OCI-M1 (cell line): ENCODE results near the gene CEMP1.
"Not testable (repeated sequence)": the region's sequence is repeated elsewhere in the genome, so short reads cannot be mapped to it uniquely, and the experiment has no call there.

ENCODE experiments used
- DNase-seq: peaks from one replicate; lab custom pipeline; 2025; lab: John Stamatoyannopoulos, UW

CEMP1 gene

GRCh38 chr16:2531371-2531695 is at the start of gene CEMP1:
Gene CEMP1 (minus strand): TSS chr16:2531408. CDS start chr16:2531073, 335 bp downstream.
- no peak for DNase-seq

GRCh38 chr16:2580818-2581217 is 49.6 kb upstream of the CEMP1 start:
- DNase-seq: not testable (repeated sequence)

- not testable (repeated sequence) for DNase-seq
Observed at GRCh38 chr16:2580143-2580542, 48.9 kb upstream of the CEMP1 start.

- not testable (repeated sequence) for DNase-seq
Observed at GRCh38 chr16:2578905-2579304, 47.7 kb upstream of the CEMP1 start.

- DNase-seq: not testable (repeated sequence)
Observed at GRCh38 chr16:2577044-2577443, 45.8 kb upstream of the CEMP1 start.

GRCh38 chr16:2575839-2576238 is 44.6 kb upstream of the CEMP1 start:
- not testable (repeated sequence) for DNase-seq

GRCh38 chr16:2572704-2573103 is 41.5 kb upstream of the CEMP1 start:
- not testable (repeated sequence) for DNase-seq

GRCh38 chr16:2568573-2568972 is 37.4 kb upstream of the CEMP1 start:
- not testable (repeated sequence) for DNase-seq

GRCh38 chr16:2567506-2567905 is 36.3 kb upstream of the CEMP1 start:
- DNase-seq: not testable (repeated sequence)

GRCh38 chr16:2560798-2561133 is 29.6 kb upstream of the CEMP1 start:
- DNase-seq: not testable (repeated sequence)

GRCh38 chr16:2560131-2560797 is 29.1 kb upstream of the CEMP1 start:
- not testable (repeated sequence) for DNase-seq

- DNase-seq: not testable (repeated sequence)
Observed at GRCh38 chr16:2557150-2557549, 25.9 kb upstream of the CEMP1 start.

- not testable (repeated sequence) for DNase-seq
Observed at GRCh38 chr16:2554709-2555425, 23.7 kb upstream of the CEMP1 start.

GRCh38 chr16:2551420-2551889 is 20.2 kb upstream of the CEMP1 start:
- not testable (repeated sequence) for DNase-seq

GRCh38 chr16:2550283-2550878 is 19.2 kb upstream of the CEMP1 start:
- not testable (repeated sequence) for DNase-seq

- DNase-seq: not testable (repeated sequence)
Observed at GRCh38 chr16:2543771-2544170, 12.6 kb upstream of the CEMP1 start.

- not testable (repeated sequence) for DNase-seq
Observed at GRCh38 chr16:2541409-2541808, 10.2 kb upstream of the CEMP1 start.

- not testable (repeated sequence) for DNase-seq
Observed at GRCh38 chr16:2540912-2541311, 9.7 kb upstream of the CEMP1 start.

- not testable (repeated sequence) for DNase-seq
Observed at GRCh38 chr16:2539845-2540458, 8.7 kb upstream of the CEMP1 start.

GRCh38 chr16:2539192-2539844 is 8.1 kb upstream of the CEMP1 start:
- DNase-seq: not testable (repeated sequence)

- peak; percentile 97 for DNase-seq
Observed at GRCh38 chr16:2537451-2538379, 6.5 kb upstream of the CEMP1 start, which contains the start of gene PDPK1. Gene PDPK1 (plus strand): TSS chr16:2538021. CDS start chr16:2538113, 92 bp downstream.
